ENCODE measurements around the gene GLCE. TPM values are rescaled to one million over a fixed set of nuclear protein-coding genes. Genes with fewer than 3 reads are reported as not detected.
"Not testable (repeated sequence)": the region's sequence is repeated elsewhere in the genome, so short reads cannot be mapped to it uniquely, and the experiment has no call there.

The GLCE gene
- total RNA-seq, 2 donors from 2014 or later, result 5.6 to 6.1 TPM

- Mint-ChIP-seq H3K4me1 (no peaks in the 10 kb centered on the region), H3K27me3 (peaks cover 61% of the 10 kb centered on the region), H3K4me3 (no peak overlapping the region), H3K36me3 (ENCODE audit: low read depth) (no peaks in the 10 kb centered on the region), H3K27ac (no peak overlapping the region)
- ATAC-seq (no peak), DNase-seq (no peak)
- no peaks in the 10 kb centered on the region for H3K9me3 ChIP-seq (ENCODE audit: control insufficient read depth, low read length, poor library complexity, severe bottlenecking)
Observed at GRCh38 chr15:69144530-69144929, 15.9 kb upstream of the GLCE start.

- ATAC-seq, result no peak
- Mint-ChIP-seq H3K27ac (no peak overlapping the region), H3K27me3 (peaks cover 57% of the 10 kb centered on the region), H3K4me3 (no peak overlapping the region), H3K36me3 (ENCODE audit: low read depth) (no peaks in the 10 kb centered on the region), H3K4me1 (no peaks in the 10 kb centered on the region)
- DNase-seq, result no peak
- H3K9me3 ChIP-seq (ENCODE audit: control insufficient read depth, low read length, poor library complexity, severe bottlenecking), result no peaks in the 10 kb centered on the region
Observed at GRCh38 chr15:69145149-69145693, 15.2 kb upstream of the GLCE start.

- no peak for ATAC-seq
- DNase-seq, result no peak
- Mint-ChIP-seq H3K27ac (no peak overlapping the region), H3K4me3 (no peak overlapping the region), H3K4me1 (no peaks in the 10 kb centered on the region), H3K36me3 (ENCODE audit: low read depth) (no peaks in the 10 kb centered on the region), H3K27me3 (peaks cover 58% of the 10 kb centered on the region)
- no peaks in the 10 kb centered on the region for H3K9me3 ChIP-seq (ENCODE audit: control insufficient read depth, low read length, poor library complexity, severe bottlenecking)
Observed at GRCh38 chr15:69145694-69146492, 14.5 kb upstream of the GLCE start.

DNA sequence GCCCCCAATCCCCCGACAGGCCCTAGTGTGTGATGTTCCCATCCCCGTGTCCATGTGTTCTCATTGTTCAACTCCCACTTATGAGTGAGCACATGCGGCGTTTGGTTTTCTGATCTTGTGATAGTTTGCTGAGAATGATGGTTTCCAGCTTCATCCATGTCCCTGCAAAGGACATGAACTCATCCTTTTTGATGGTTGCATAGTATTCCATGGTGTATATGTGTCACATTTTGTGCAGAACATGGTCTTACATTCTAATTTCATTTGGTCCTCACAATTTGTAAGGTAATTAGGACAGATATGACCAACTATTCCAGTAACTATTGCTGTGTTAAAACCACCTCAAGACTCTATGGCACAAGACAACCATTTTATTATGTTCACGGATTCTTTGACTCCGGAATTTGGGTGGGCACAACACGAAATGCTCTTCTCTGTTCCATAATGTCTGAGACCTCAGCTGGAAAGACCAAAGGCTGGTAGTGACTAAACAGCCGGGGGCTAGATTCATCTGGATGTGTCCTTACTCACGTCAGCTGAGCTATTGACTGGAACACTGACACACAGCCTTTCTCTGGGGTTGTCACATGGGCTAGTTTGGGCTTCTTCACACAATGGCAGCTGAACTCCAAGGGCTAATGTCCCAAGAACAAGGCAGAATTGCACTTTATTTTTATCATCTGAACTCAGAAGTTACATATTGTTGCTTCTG lies 13.6 kb upstream of the GLCE start:
- DNase-seq, result no peak
- H3K27me3 Mint-ChIP-seq, result peaks cover 64% of the 10 kb centered on the region
- no peak overlapping the region for H3K4me3 Mint-ChIP-seq
- no peaks in the 10 kb centered on the region for H3K4me1 Mint-ChIP-seq
- H3K27ac Mint-ChIP-seq, result no peak overlapping the region
- ATAC-seq, result no peak
- no peaks in the 10 kb centered on the region for H3K36me3 Mint-ChIP-seq (ENCODE audit: low read depth)
- H3K9me3 ChIP-seq (ENCODE audit: control insufficient read depth, low read length, poor library complexity, severe bottlenecking), result no peaks in the 10 kb centered on the region

DNA sequence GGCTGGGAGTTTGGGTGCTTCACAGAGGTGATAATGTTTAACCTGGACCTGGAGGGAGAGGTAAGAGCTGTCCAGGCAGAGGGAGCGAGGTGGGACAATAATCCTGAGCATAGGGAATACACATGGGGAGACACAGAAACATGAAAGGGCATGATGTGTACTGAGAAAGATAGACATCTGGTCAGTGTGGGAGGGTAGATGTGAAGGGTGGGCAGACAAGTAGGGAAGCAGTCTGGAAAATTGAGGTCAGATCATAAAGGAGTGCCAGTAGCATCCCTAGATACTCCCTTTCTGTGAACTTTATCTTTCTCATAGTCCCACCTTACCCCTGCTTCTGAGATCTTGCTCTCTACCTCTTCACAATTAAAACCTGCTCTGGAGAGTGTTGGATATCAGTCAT lies 12.0 kb upstream of the GLCE start:
- H3K36me3 Mint-ChIP-seq (ENCODE audit: low read depth), result no peaks in the 10 kb centered on the region
- no peaks in the 10 kb centered on the region for H3K9me3 ChIP-seq (ENCODE audit: control insufficient read depth, low read length, poor library complexity, severe bottlenecking)
- peaks cover 64% of the 10 kb centered on the region for H3K27me3 Mint-ChIP-seq
- no peak overlapping the region for H3K4me3 Mint-ChIP-seq
- H3K4me1 Mint-ChIP-seq, result no peaks in the 10 kb centered on the region
- DNase-seq (no peak), ATAC-seq (no peak)
- no peak overlapping the region for H3K27ac Mint-ChIP-seq

- no peaks in the 10 kb centered on the region for H3K9me3 ChIP-seq (ENCODE audit: control insufficient read depth, low read length, poor library complexity, severe bottlenecking)
- no peak overlapping the region for H3K4me3 Mint-ChIP-seq
- H3K4me1 Mint-ChIP-seq, result no peaks in the 10 kb centered on the region
- no peak overlapping the region for H3K27ac Mint-ChIP-seq
- DNase-seq, result no peak
- no peaks in the 10 kb centered on the region for H3K36me3 Mint-ChIP-seq (ENCODE audit: low read depth)
- ATAC-seq, result no peak
- H3K27me3 Mint-ChIP-seq, result peaks cover 64% of the 10 kb centered on the region
Observed at GRCh38 chr15:69149163-69149562, 11.3 kb upstream of the GLCE start.

GRCh38 chr15:69149803-69150202 lies 10.6 kb upstream of the GLCE start:
- peaks cover 70% of the 10 kb centered on the region for H3K27me3 Mint-ChIP-seq

DNA sequence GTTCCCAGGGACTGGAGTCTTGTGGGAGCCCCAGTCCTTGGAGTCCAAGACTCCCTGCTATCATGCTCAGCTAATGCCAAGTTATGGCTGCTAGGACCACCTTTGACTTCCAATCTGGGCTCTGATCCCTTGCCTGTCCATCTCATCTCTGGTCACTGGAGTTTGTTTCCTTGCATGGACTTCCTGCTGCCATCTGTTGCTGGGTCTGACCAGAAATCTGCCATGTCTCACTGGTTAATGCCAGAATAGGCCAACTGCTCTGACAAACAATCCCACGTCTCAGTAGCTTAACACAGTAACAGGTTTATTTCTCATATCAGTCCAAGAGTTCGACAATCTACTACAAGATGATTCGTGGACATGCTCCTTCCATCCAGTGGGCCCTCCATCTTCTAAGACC lies 10.1 kb upstream of the GLCE start:
- H3K36me3 Mint-ChIP-seq (ENCODE audit: low read depth), result no peaks in the 10 kb centered on the region
- H3K27me3 Mint-ChIP-seq, result peaks cover 70% of the 10 kb centered on the region
- no peak overlapping the region for H3K4me3 Mint-ChIP-seq
- H3K4me1 Mint-ChIP-seq, result no peaks in the 10 kb centered on the region
- DNase-seq, result no peak
- H3K27ac Mint-ChIP-seq, result no peak overlapping the region
- H3K9me3 ChIP-seq (ENCODE audit: control insufficient read depth, low read length, poor library complexity, severe bottlenecking), result no peaks in the 10 kb centered on the region
- no peak for ATAC-seq

More at GRCh38 chr15:69149803-69150202, 10.6 kb upstream of the GLCE start:
- no peaks in the 10 kb centered on the region for H3K36me3 Mint-ChIP-seq (ENCODE audit: low read depth)
- no peak for ATAC-seq
- no peak for DNase-seq
- H3K4me1 Mint-ChIP-seq, result no peaks in the 10 kb centered on the region
- H3K4me3 Mint-ChIP-seq, result no peak overlapping the region
- H3K9me3 ChIP-seq (ENCODE audit: control insufficient read depth, low read length, poor library complexity, severe bottlenecking), result no peaks in the 10 kb centered on the region
- no peak overlapping the region for H3K27ac Mint-ChIP-seq

- peaks cover 68% of the 10 kb centered on the region for H3K27me3 Mint-ChIP-seq
- no peak overlapping the region for H3K4me3 Mint-ChIP-seq
Observed at GRCh38 chr15:69150841-69151240, 9.6 kb upstream of the GLCE start.

DNA sequence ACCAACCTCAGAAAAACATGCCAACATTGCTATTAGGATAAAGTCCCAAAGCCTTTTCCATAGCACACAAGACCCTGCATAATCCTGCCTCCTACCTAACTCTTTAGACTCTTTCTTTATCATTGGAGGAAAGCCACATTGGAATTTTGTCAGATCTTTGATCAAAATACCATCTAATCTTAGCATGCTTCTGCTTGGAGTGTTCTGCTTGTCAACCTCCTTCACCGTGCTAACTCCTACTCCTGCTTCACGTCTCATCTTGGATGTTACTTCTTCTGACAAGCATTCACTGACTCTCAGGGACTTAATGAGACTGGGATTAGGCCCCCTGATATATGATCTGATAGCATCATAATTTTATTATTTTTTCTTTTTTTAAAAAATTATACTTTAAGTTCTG lies 7.4 kb upstream of the GLCE start:
- DNase-seq, result no peak
- no peak overlapping the region for H3K27ac Mint-ChIP-seq
- no peaks in the 10 kb centered on the region for H3K36me3 Mint-ChIP-seq (ENCODE audit: low read depth)
- no peak overlapping the region for H3K4me3 Mint-ChIP-seq
- peaks cover 53% of the 10 kb centered on the region for H3K27me3 Mint-ChIP-seq
- no peak for ATAC-seq
- H3K9me3 ChIP-seq (ENCODE audit: control insufficient read depth, low read length, poor library complexity, severe bottlenecking), result no peaks in the 10 kb centered on the region
- no peaks in the 10 kb centered on the region for H3K4me1 Mint-ChIP-seq

More at GRCh38 chr15:69150841-69151240, 9.6 kb upstream of the GLCE start:
- Mint-ChIP-seq H3K36me3 (ENCODE audit: low read depth) (no peaks in the 10 kb centered on the region), H3K4me1 (no peaks in the 10 kb centered on the region), H3K27ac (no peak overlapping the region)
- DNase-seq (no peak), ATAC-seq (no peak)
- no peaks in the 10 kb centered on the region for H3K9me3 ChIP-seq (ENCODE audit: control insufficient read depth, low read length, poor library complexity, severe bottlenecking)

DNA sequence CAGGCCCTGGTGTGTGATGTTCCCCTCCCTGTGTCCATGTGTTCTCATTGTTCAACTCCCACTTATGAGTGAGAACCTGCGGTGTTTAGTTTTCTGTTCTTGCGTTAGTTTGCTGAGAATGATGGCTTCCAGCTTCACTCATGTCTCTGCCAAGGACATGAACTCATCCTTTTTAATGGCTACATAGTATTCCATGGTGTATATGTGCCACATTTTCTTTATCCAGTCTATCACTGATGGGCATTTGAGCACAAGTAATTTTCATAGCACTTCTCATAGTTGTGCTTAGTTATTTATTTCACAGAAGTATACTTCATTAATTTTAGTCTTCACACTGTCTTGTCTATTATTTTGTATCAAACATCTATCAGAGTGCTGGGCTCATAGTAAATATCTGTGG lies 6.8 kb upstream of the GLCE start:
- H3K4me1 Mint-ChIP-seq; H3K9me3 ChIP-seq (ENCODE audit: control insufficient read depth, low read length, poor library complexity, severe bottlenecking); ATAC-seq; H3K36me3 Mint-ChIP-seq (ENCODE audit: low read depth); H3K4me3 Mint-ChIP-seq; DNase-seq; H3K27ac Mint-ChIP-seq: not testable (repeated sequence)
- H3K27me3 Mint-ChIP-seq, result peaks cover 50% of the 10 kb centered on the region

- H3K4me1 Mint-ChIP-seq, result peaks cover 1% of the 10 kb centered on the region
- ATAC-seq, result no peak
- no peaks in the 10 kb centered on the region for H3K9me3 ChIP-seq (ENCODE audit: control insufficient read depth, low read length, poor library complexity, severe bottlenecking)
- H3K27me3 Mint-ChIP-seq, result peaks cover 50% of the 10 kb centered on the region
- no peak for DNase-seq
- no peak overlapping the region for H3K4me3 Mint-ChIP-seq
- peaks cover 2% of the 10 kb centered on the region for H3K36me3 Mint-ChIP-seq (ENCODE audit: low read depth)
- no peak overlapping the region for H3K27ac Mint-ChIP-seq
Observed at GRCh38 chr15:69154078-69154477, 6.4 kb upstream of the GLCE start.

GRCh38 chr15:69154684-69155083 lies 5.8 kb upstream of the GLCE start:
- DNase-seq, result no peak
- Mint-ChIP-seq H3K36me3 (ENCODE audit: low read depth) (peaks cover 2% of the 10 kb centered on the region), H3K27me3 (peaks cover 50% of the 10 kb centered on the region), H3K4me1 (peaks cover 5% of the 10 kb centered on the region), H3K4me3 (no peak overlapping the region), H3K27ac (no peak overlapping the region)
- no peaks in the 10 kb centered on the region for H3K9me3 ChIP-seq (ENCODE audit: control insufficient read depth, low read length, poor library complexity, severe bottlenecking)
- no peak for ATAC-seq
